Stimulated activated CD8-positive, alpha-beta memory T cell treated with anti-CD3 and anti-CD28 coated beads, Interleukin-4, amount 100 ng/mL, for 4 hours (primary cell): ENCODE results near the gene DDX42.
"Not testable (repeated sequence)": the region's sequence is repeated elsewhere in the genome, so short reads cannot be mapped to it uniquely, and the experiment has no call there.

ENCODE experiments used
- DNase-seq, 2 donors: peaks; one replicate each; pipeline ENCODE4 v3.0.0-alpha.2; 2020; ENCODE audit warnings: low read depth in 2 of 2, low spot score in 1 of 2

Gene DDX42

GRCh38 chr17:63837480-63837879, 63.5 kb downstream of the DDX42 start:
- no peak for DNase-seq

- no peak for DNase-seq
These were observed 64.1 kb downstream of the DDX42 start for GRCh38 chr17:63837962-63838600.

- DNase-seq: no peak
These were observed 64.7 kb downstream of the DDX42 start for GRCh38 chr17:63838631-63839171.

- no peak for DNase-seq
These were observed 66.8 kb downstream of the DDX42 start for GRCh38 chr17:63840591-63841349.

- no peak for DNase-seq
These were observed 67.6 kb downstream of the DDX42 start for GRCh38 chr17:63841350-63842172.

GRCh38 chr17:63842173-63842539, 68.2 kb downstream of the DDX42 start:
- DNase-seq: no peak

GRCh38 chr17:63842540-63843386, 68.8 kb downstream of the DDX42 start, which contains the start of gene SMARCD2:
Gene SMARCD2, minus strand, starts transcription at chr17:63842685. Its CDS starts 11 bp downstream, at chr17:63842674.
- DNase-seq: peak; percentile 96 to 98

- not testable (repeated sequence) for DNase-seq
These were observed 69.5 kb downstream of the DDX42 start for GRCh38 chr17:63843387-63843888.

- DNase-seq: no peak
These were observed 70.1 kb downstream of the DDX42 start for GRCh38 chr17:63843910-63844677.

GRCh38 chr17:63845509-63845908, 71.5 kb downstream of the DDX42 start:
- no peak for DNase-seq

GRCh38 chr17:63847525-63848249, 73.7 kb downstream of the DDX42 start:
- no peak for DNase-seq

GRCh38 chr17:63848834-63849689, 75.1 kb downstream of the DDX42 start:
- DNase-seq: peak; percentile 87 to 91

GRCh38 chr17:63850401-63850800, 76.4 kb downstream of the DDX42 start:
- no peak for DNase-seq

GRCh38 chr17:63853260-63853659, 79.3 kb downstream of the DDX42 start:
- no peak for DNase-seq

- no peak for DNase-seq
These were observed 80.7 kb downstream of the DDX42 start for GRCh38 chr17:63854709-63855108.

- no peak for DNase-seq
These were observed 81.2 kb downstream of the DDX42 start for GRCh38 chr17:63855185-63855584.

GRCh38 chr17:63856425-63856824, 82.5 kb downstream of the DDX42 start:
- not testable (repeated sequence) for DNase-seq

GRCh38 chr17:63859257-63859656, 85.3 kb downstream of the DDX42 start:
- DNase-seq: no peak
